Measurements from ENCODE around the gene R3HCC1L.

Gene R3HCC1L

GRCh38 chr10:98292971-98293370, 158.5 kb downstream of the R3HCC1L start:
- no peak for DNase-seq

GRCh38 chr10:98293550-98294269, 159.3 kb downstream of the R3HCC1L start:
- DNase-seq: peak; percentile 52

GRCh38 chr10:98294270-98294627, 159.8 kb downstream of the R3HCC1L start:
- no peak for DNase-seq
